ENCODE data around the gene ATP2A2.

DNA sequence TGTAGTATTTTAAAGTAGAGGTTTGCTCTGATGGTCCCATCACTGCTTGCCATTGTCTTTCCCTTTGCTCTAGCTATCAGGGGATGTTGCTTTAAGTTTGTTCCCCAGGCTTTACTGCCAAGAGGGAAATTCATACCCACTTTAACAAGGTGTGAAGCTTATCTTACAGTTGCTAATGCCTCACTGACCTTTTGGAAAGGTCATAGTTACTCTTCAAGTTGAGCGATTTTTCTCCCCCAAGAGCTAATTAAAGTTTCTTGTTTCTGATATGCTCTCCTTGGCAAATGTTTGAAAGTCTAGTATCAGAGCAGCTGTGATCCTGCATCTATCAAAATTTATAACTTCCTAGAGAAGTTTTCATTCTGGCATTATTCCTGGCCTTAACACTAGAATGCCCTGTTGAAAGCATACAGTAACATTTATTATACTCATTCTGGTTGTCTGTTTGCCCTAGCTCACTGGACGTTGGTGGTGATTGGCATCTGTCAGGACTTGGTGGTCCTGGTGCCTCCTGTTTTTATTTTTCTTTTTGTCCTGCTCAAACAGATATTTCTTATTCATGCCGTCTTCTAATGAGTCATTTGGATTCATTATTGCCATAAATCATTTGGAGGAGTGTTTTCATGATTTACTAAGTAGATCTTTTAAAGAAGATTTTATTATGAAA, 8.1 kb downstream of the ATP2A2 start:
- TF ChIP-seq, protein P1, sequence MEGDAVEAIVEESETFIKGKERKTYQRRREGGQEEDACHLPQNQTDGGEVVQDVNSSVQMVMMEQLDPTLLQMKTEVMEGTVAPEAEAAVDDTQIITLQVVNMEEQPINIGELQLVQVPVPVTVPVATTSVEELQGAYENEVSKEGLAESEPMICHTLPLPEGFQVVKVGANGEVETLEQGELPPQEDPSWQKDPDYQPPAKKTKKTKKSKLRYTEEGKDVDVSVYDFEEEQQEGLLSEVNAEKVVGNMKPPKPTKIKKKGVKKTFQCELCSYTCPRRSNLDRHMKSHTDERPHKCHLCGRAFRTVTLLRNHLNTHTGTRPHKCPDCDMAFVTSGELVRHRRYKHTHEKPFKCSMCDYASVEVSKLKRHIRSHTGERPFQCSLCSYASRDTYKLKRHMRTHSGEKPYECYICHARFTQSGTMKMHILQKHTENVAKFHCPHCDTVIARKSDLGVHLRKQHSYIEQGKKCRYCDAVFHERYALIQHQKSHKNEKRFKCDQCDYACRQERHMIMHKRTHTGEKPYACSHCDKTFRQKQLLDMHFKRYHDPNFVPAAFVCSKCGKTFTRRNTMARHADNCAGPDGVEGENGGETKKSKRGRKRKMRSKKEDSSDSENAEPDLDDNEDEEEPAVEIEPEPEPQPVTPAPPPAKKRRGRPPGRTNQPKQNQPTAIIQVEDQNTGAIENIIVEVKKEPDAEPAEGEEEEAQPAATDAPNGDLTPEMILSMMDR (conservative IDR thresholded peaks at IDR 0.05; ENCODE audit: low read depth, low read length) = no peak
- no peak for TF ChIP-seq MAFK (IDR thresholded peaks at IDR 0.05; ENCODE audit: low read depth, low read length)
- TF ChIP-seq RAD21 (IDR thresholded peaks at IDR 0.05; ENCODE audit: low read length) = no peak
- no peak for TF ChIP-seq POLR2A (IDR thresholded peaks at IDR 0.05; ENCODE audit: low read depth, low read length)
- TF ChIP-seq, protein P2, sequence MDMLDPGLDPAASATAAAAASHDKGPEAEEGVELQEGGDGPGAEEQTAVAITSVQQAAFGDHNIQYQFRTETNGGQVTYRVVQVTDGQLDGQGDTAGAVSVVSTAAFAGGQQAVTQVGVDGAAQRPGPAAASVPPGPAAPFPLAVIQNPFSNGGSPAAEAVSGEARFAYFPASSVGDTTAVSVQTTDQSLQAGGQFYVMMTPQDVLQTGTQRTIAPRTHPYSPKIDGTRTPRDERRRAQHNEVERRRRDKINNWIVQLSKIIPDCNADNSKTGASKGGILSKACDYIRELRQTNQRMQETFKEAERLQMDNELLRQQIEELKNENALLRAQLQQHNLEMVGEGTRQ (IDR thresholded peaks at IDR 0.05; ENCODE audit: low read depth, low read length) = no peak
- no peak for TF ChIP-seq MAZ (IDR thresholded peaks at IDR 0.05; ENCODE audit: borderline replicate concordance, low read depth, low read length)
- TF ChIP-seq FOS (IDR thresholded peaks at IDR 0.05; ENCODE audit: low read depth, low read length) = no peak
